Activated T-helper 2 cell treated with anti-CD3 and anti-CD28 coated beads, Interferon-gamma antibody, Interleukin-2, Interleukin-4, amounts not matched to agents 10 μg/mL and 5 μg/mL and 100 μg/mL, durations not matched to agents 14 hours and 24 hours and 36 hours (primary cell): ENCODE measurements around the gene GPD1. TPM values are rescaled to one million over a fixed set of nuclear protein-coding genes. Genes with fewer than 3 reads are reported as not detected.
A peak's percentile ranks its signal among the peaks of the same experiment; 100 is the strongest.

Experiments
- DNase-seq: peaks from one replicate; pipeline ENCODE4 v3.0.0; 2021; ENCODE audit warnings: low spot score
- H3K27ac Mint-ChIP-seq: one replicate; pipeline ENCODE4 v1.8.0; 2021; ENCODE audit warnings: mixed read lengths
- H3K27me3 Mint-ChIP-seq: one replicate; pipeline ENCODE4 v1.8.0; 2021; ENCODE audit warnings: low read depth, mixed read lengths
- H3K36me3 Mint-ChIP-seq: one replicate; pipeline ENCODE4 v1.8.0; 2021; ENCODE audit warnings: low read depth, mixed read lengths
- H3K4me1 Mint-ChIP-seq: one replicate; pipeline ENCODE4 v1.8.0; 2021; ENCODE audit warnings: low read depth, mixed read lengths
- H3K4me3 Mint-ChIP-seq: one replicate; pipeline ENCODE4 v1.8.0; 2021; ENCODE audit warnings: low read depth, mild to moderate bottlenecking, moderate library complexity, mixed read lengths
- H3K9me3 Mint-ChIP-seq: one replicate; pipeline ENCODE4 v1.8.0; 2021; ENCODE audit warnings: mixed read lengths
- intact Hi-C: fragments of 100-400 bp; cut with micrococcal nuclease; formaldehyde crosslinking; loops from one replicate; pipeline ENCODE4 v1.15.1; 2023
- total RNA-seq: library from RNA; stranded (reverse); gene quantifications from 2 replicates; pipeline ENCODE4 v1.2.3, GENCODE V29; 2022

The GPD1 gene
- total RNA-seq, 1 donor from 2014 or later: 0.87 TPM

DNA sequence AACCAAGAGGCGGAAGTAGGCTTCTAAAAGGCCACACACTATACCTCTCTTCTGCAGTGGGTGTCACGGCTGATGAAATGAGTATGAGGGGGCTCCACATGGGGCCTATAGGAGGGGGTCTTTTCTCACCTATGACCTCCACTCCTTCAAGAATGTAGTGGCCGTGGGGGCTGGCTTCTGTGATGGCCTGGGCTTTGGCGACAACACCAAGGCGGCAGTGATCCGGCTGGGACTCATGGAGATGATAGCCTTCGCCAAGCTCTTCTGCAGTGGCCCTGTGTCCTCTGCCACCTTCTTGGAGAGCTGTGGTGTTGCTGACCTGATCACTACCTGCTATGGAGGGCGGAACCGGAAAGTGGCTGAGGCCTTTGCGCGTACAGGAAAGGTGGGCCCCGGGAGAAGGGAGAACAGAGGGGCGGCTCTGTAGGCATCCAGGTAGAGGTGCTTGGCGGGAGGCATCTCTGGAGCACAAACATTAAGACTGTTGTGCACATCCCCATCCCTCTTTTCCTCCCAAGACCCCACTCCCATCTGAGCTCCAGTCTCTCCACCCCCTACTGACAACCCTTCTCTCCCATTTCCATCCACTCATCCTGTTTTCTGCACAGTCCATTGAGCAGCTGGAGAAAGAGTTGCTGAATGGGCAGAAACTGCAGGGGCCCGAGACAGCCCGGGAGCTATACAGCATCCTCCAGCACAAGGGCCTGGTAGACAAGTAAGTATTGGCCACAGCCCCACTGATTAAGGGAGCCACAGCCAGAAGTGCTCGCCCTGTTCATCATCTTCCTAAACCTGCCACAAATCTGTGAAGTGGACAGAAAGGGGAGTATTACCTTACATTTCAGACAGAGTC is 3.8 kb downstream of the GPD1 start:
- Mint-ChIP-seq H3K4me1 (peaks cover 16% of the 10 kb centered on the region), H3K4me3 (no peak overlapping the region), H3K9me3 (no peaks in the 10 kb centered on the region), H3K36me3 (peaks cover 3% of the 10 kb centered on the region), H3K27ac (no peak overlapping the region), H3K27me3 (no peaks in the 10 kb centered on the region)
- intact Hi-C loops: no loop called here
- no peak for DNase-seq

DNA sequence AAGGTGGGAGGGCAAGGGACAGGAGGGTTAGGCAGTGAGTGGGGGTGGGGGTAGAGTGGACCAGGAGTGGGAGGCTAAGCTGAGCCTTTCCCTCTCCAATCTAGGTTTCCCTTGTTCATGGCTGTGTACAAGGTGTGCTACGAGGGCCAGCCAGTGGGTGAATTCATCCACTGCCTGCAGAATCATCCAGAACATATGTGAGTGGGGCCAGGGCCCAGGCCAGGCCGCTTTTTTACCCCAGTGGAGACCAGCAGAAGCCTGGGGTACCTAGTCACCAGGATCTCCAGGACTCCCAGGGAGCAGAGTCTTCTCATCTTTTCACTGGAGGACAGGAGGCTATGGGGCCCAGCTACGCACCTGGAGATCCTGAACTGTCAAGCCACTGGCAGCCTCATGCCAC is 5.5 kb downstream of the GPD1 start:
- Mint-ChIP-seq H3K27me3 (no peaks in the 10 kb centered on the region), H3K36me3 (peaks cover 8% of the 10 kb centered on the region), H3K4me1 (peaks cover 20% of the 10 kb centered on the region), H3K9me3 (no peaks in the 10 kb centered on the region), H3K27ac (no peak overlapping the region), H3K4me3 (no peak overlapping the region)
- DNase-seq: no peak
- intact Hi-C loops: no loop called here

DNA sequence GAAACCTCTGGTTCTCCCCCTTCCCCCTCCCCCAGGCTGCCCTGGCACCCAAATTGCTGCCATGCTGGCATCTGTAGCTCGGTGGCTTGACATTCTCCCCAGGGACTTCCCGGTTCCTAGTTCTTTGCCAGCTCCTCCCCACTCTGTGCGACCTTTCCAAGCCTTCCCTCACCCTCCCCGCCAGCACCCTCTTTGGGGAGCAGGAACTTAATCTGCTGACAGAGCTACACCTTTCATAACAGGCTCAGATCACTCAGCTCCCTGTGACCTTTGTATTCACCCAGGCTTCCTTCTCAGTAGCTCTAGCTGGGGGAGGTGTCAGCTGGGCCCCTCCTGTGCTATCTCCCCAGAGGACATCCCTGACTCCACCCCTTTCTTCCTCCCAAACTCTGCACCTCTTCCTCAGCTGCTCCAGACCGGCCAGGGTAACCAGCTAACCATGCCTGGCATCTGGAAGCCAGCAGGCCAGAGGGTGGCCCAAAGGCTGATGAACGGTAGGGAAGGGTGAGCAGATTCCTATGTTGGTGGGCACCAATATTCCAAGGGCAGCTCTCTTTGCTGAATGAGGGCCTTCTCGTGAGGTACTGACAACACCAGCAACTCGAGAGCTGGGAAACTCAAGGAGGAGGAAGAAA is 6.4 kb downstream of the GPD1 start:
- peak overlapping the region; percentile 47 for H3K4me3 Mint-ChIP-seq
- peaks cover 11% of the 10 kb centered on the region for H3K36me3 Mint-ChIP-seq
- DNase-seq: no peak
- no peaks in the 10 kb centered on the region for H3K9me3 Mint-ChIP-seq
- peak overlapping the region; percentile 79 for H3K27ac Mint-ChIP-seq
- no peaks in the 10 kb centered on the region for H3K27me3 Mint-ChIP-seq
- intact Hi-C loops: no loop called here
- H3K4me1 Mint-ChIP-seq: peaks cover 22% of the 10 kb centered on the region

- no peaks in the 10 kb centered on the region for H3K9me3 Mint-ChIP-seq
Observed at GRCh38 chr12:50110762-50111351, 7.0 kb downstream of the GPD1 start.

DNA sequence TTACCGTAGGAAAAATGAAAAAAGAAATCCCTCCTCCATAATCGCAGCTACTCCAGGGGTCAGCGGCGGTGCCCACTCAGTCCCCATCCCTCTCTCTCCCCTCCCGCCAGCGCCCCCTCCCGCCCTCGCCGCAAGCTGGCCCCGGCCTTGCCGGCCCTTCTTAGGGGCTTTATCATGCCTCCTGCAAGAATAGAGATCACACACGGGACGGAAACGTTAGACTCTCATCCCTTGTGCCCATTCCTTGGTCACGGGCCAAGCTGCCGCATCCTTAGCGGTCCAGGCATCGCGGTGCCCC is 7.5 kb downstream of the GPD1 start:
- Mint-ChIP-seq H3K4me3 (peak overlapping the region; percentile 99), H3K9me3 (no peaks in the 10 kb centered on the region), H3K4me1 (peaks cover 24% of the 10 kb centered on the region), H3K27me3 (no peaks in the 10 kb centered on the region), H3K27ac (peak overlapping the region; percentile 98), H3K36me3 (peaks cover 19% of the 10 kb centered on the region)
- no peak for DNase-seq
- intact Hi-C loops: loop anchor here (1.0 kb wide), 1 partner anchor 26 kb away; the partner anchor contains the start of gene SMARCD1

More at GRCh38 chr12:50110762-50111351, 7.0 kb downstream of the GPD1 start:
- Mint-ChIP-seq H3K4me1 (peaks cover 23% of the 10 kb centered on the region), H3K27me3 (no peaks in the 10 kb centered on the region), H3K4me3 (peak overlapping the region; percentile 99), H3K27ac (peak overlapping the region; percentile 98), H3K36me3 (peaks cover 16% of the 10 kb centered on the region)
- intact Hi-C loops: loop anchor here (1.0 kb wide), 1 partner anchor 26 kb away; the partner anchor contains the start of gene SMARCD1
- DNase-seq: no peak

- intact Hi-C loops: loop anchor here (1.0 to 2.0 kb wide), 3 partner anchors 27 to 289 kb away; partner anchors contain the start of genes CERS5, LARP4 and SMARCD1
- peak within 1 kb of the TSS; percentile 98 for H3K27ac Mint-ChIP-seq
- H3K27me3 Mint-ChIP-seq: no peaks in the 10 kb centered on the region
- peaks cover 24% of the 10 kb centered on the region for H3K4me1 Mint-ChIP-seq
- no peaks in the 10 kb centered on the region for H3K9me3 Mint-ChIP-seq
- DNase-seq: peak; percentile 99
- peaks cover 24% of the 10 kb centered on the region for H3K36me3 Mint-ChIP-seq
- H3K4me3 Mint-ChIP-seq: peak within 1 kb of the TSS; percentile 99
Observed at GRCh38 chr12:50111693-50112455, 8.1 kb downstream of the GPD1 start, which contains the start of gene COX14. Gene COX14, plus strand, starts transcription at chr12:50112236. Its CDS starts 7,808 bp downstream, at chr12:50120044.

GRCh38 chr12:50112456-50113218 is 8.8 kb downstream of the GPD1 start:
- intact Hi-C loops: loop anchor here (1.0 to 2.0 kb wide), 2 partner anchors 55 to 288 kb away; partner anchors contain the start of genes CERS5 and LARP4
- Mint-ChIP-seq H3K27ac (peak overlapping the region; percentile 98), H3K27me3 (no peaks in the 10 kb centered on the region), H3K4me1 (peaks cover 24% of the 10 kb centered on the region), H3K4me3 (peak overlapping the region; percentile 99), H3K9me3 (no peaks in the 10 kb centered on the region), H3K36me3 (peaks cover 29% of the 10 kb centered on the region)
- DNase-seq: no peak

GRCh38 chr12:50117057-50117622 is 13.3 kb downstream of the GPD1 start:
- Mint-ChIP-seq H3K9me3 (no peaks in the 10 kb centered on the region), H3K4me3 (no peak overlapping the region), H3K4me1 (peaks cover 11% of the 10 kb centered on the region), H3K27ac (no peak overlapping the region), H3K27me3 (no peaks in the 10 kb centered on the region), H3K36me3 (peaks cover 50% of the 10 kb centered on the region)
- no peak for DNase-seq
- intact Hi-C loops: no loop called here

- Mint-ChIP-seq H3K4me1 (peaks cover 4% of the 10 kb centered on the region), H3K4me3 (no peak overlapping the region), H3K9me3 (no peaks in the 10 kb centered on the region), H3K27ac (no peak overlapping the region), H3K36me3 (peaks cover 57% of the 10 kb centered on the region), H3K27me3 (no peaks in the 10 kb centered on the region)
- DNase-seq: no peak
- intact Hi-C loops: no loop called here
Observed at GRCh38 chr12:50119387-50119786, 15.6 kb downstream of the GPD1 start.

GRCh38 chr12:50120521-50120920 is 16.7 kb downstream of the GPD1 start:
- peaks cover 9% of the 10 kb centered on the region for H3K4me1 Mint-ChIP-seq
- H3K4me3 Mint-ChIP-seq: no peak overlapping the region
- no peak for DNase-seq
- intact Hi-C loops: no loop called here
- H3K27ac Mint-ChIP-seq: no peak overlapping the region
- H3K9me3 Mint-ChIP-seq: no peaks in the 10 kb centered on the region
- H3K27me3 Mint-ChIP-seq: no peaks in the 10 kb centered on the region
- H3K36me3 Mint-ChIP-seq: peaks cover 63% of the 10 kb centered on the region

DNA sequence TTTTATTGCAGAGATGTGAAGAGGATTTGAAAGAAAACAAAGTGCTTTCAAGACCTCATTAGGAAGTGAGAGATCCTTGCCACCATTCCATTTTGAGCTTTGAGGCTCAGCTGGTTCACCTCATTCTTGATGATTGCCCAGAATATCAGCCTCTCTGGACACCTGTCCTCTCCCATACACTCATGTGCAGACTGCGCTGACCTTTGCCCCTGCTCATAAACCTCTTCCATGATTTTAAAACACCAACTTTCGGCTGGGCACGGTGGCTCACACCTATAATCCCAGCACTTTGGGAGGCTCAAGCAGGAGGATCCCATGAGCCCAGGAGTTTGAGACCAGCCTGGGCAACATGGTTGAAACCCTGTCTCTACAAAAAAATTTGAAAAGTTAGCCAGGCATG is 17.1 kb downstream of the GPD1 start:
- Mint-ChIP-seq H3K36me3 (peaks cover 63% of the 10 kb centered on the region), H3K27ac (no peak overlapping the region), H3K4me1 (peaks cover 11% of the 10 kb centered on the region), H3K9me3 (no peaks in the 10 kb centered on the region), H3K27me3 (no peaks in the 10 kb centered on the region), H3K4me3 (no peak overlapping the region)
- DNase-seq: no peak
- intact Hi-C loops: no loop called here
